Central memory CD4-positive, alpha-beta T cell (primary cell): ENCODE measurements around the gene PPP1R13B.

Source experiments
- DNase-seq: peaks from one replicate; pipeline ENCODE4 v3.0.0; 2022

PPP1R13B gene

GRCh38 chr14:103879570-103880347 is 32.4 kb upstream of the PPP1R13B start:
- DNase-seq = no peak

DNA sequence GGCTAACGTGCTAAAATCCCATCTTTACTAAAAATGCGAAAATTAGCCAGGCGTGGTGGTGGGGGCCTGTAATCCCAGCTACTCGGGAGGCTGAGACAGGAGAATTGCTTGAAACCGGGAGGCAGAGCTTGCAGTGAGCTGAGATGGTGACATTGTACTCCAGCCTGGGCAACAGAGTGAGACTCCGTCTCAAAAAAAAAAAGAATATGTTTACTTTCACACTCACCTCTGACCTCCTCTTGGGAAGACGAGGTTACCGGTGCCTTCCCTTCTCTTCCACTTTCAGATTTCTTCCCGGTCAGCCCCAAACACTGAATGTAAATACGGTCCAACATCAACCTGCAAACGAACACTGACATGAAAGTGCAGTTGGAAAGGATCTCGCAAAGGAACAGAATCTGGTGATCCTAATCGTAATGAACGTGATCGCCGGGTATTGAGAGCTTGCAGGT is 31.8 kb upstream of the PPP1R13B start:
- no peak for DNase-seq

- no peak for DNase-seq
Observed at GRCh38 chr14:103878180-103878579, 30.8 kb upstream of the PPP1R13B start.

DNA sequence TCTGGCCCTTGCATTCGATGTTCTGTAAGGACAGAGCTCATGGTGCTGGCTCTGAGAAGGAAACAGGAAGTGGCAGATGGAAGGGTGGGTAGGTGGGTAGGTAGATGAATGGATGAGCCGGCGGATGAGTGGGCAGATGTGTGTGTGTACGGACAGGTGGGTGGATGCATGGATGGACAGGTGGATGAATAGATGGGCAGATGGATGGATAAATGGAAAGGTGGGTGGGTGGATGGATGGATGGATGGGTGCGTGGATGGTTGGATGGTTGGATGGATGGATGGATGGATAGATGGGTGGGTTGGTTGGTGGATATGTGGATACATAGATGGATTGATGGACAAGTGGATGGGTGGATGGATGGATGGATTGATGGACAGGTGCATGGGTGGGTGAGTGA is 27.6 kb upstream of the PPP1R13B start:
- no peak for DNase-seq

DNA sequence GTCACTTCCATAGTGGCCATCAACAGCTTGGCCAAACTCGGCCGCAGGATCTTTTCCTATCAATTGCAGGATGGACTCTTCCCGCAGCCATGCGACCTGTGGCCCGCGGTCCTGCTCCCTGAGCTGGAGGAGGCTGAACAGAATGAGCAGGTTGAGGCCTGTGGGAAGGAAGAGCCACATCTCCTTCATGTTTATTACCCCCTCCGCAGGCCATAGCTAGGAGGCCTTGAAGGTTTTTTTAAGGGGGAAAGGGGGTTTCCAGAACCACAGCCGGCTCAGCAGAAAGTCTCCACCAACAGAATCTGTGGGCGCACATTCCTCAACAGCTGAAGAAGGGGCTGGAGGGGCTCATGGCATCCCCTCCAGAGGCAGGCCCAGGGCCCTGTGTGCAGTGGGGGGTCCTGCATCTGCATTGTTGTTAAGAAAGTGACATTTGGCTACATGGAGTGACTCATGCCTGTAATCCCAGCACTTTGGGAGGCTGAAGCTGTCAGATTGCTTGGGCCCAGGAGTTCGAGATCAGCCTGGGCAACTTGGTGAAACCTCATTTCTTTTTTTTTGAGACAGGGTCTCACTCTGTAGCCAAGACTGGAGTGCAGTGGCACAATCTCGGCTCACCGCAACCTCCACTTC is 25.2 kb upstream of the PPP1R13B start:
- no peak for DNase-seq

DNA sequence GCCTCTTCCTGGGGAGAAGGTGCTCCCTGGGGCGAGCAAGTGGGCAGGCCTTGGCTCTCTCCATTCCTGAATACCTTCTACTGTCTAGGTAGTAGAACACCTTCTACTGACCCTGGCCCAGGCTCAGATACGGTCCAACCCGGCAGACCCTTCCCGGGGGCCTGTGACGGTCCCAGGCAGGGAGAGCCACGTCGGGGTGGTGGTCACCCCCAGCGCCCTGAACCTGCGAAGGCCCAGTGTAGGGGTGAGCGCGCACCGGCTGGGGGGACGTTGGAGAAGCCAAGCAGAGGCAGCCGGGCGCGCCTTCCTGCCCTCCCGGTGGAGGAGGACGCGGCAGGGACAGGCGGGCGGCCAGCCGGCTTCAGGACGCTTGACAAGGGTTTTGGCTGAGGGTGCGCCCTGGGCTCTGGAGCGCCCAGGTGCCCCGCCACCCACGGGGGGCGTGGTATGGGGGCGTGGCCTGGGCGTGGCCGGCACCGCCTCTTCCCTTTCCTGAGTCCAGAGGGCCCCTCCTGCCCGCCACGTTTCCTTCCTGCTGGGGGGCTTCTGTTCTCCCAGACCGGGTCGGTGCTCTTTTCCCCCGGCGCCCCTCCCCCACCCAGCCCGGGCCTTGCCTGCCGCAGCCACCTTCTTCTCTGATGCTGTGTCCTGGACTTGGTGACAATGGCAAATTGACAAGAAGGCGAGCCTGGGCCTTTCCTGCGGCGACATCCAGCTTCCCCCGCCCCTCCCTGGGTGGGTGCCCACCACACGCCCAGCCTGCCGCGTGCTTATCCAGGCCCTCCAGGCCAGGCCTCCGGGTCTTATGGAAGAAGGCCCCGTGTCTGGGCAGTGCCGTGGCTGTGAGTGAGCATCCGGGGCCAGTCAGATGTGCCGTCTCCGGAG is 24.5 kb upstream of the PPP1R13B start:
- peak; percentile 58 for DNase-seq

DNA sequence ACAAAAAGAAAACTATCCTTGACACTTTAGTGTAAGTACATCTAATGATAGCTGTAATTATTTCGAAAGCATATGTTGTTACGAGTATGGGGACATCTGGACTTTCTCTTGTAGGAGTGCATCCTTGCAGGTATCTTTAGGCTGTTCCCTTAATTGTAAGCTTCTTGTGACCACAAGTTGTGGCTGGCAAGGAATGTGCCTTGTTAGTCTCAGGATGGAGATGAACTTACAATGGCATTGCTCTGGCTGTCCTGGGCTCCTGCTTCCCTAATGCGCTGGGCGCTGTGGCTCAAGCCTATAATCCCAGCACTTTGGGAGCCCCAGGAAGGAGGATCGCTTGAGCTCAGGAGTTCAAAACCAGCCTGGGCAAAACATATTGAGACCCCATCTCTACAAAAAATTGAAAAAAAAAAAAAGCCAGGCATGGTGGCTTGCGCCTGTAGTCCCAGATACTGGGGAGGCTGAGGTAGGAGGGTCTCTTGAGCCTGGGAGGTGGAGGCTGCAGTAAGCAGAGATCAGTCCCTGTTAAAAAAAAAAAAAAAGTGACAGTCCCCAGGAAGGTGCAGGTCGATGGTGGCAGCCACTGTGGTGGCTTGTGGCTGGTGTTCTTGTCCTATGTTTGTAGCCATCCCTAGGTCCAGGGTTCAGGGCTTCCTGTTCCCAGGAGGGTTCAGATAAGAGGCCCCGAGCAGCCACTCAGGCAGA is 23.7 kb upstream of the PPP1R13B start:
- DNase-seq = no peak

DNA sequence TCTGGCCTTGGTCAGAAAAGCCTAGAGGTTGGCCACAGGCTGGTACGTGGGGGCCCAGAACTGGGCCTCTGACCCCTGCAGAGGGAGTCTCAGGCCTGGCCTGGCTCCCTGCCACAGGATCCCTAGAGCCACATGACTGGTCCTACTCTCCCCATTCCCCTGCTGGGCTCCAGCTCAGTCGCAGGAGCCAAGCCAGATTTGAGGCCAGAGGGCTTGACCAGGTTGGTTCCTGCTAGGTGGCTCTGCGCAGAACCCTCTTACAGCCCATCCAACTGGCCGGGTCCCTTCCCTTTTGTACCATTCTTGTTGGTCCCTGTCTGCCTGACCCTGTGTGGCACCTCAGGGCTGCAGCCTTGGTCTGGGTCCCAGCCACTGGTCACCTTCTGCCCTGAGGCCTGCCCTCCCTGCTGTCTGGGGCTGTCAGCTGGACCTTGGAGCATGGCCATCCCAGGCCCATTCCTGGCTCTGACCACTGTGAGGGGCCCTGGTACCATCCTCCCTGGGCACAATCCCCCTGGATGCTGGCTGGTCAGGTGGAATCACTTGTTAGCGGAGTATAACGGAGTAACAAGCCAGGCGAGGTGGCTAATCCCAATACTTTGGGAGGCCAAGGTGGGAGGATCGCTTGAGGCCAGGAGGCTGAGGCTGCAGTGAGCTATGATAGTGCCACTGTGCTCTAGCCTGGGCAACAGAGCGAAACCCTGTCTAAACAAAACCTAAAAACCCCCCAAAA is 22.9 kb upstream of the PPP1R13B start:
- DNase-seq = no peak

DNA sequence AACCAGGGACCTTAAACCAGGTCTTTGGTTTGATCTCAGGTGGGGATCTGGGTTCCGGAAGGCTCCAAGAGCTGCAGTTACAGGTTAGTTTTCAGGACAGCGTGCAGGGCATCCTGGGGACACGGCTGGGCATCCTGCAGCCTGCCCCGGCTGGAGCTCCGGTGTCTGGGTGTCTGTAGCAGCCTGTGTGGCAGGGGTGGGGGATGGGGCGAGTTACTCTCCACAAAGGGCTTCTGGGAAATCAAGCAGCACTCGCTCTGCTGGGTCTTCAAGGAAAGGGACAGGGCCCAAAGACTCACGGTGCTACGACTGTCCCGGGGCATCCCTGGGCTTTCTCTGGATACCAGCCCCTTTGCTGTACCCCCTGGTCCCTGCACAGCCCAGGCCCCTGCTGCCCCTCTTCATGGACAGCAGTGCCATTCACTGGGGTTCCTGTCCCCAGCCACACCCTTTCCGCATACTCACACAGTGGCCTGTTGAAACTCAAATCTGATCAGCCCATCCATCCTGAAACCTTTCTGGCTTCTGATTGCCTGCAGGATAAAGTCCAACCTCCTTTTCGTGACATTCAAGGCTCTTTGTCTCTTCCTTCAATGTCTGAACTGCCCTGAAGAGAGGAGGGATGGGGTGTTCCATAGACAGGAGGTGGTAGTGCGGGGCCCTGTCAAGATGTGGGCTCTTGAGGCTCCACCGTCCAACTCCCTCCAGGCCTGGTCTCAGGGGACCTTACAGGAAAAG is 22.2 kb upstream of the PPP1R13B start:
- no peak for DNase-seq

GRCh38 chr14:103868242-103868897 is 21.0 kb upstream of the PPP1R13B start:
- DNase-seq = no peak

DNA sequence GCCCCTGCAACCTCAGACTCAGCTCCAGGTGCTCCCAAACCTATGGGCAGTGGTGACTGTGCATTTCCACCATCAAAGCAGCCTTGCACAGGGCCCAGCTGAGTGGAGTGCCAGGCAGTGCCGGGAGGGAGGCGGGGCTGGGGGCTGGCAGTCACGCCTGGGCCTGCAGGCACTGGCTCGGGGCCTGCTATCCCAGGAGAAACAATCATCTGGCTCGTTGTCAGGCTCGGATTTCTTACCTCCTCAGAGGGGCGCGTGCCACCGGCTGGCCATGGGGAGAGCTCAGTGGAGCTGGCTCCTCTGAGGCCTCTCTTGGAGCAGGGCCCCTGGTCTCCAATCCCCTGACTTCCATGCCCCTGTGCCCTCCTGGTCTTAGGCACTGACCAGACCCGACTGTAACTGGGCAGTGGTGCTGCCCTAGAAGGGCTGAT is 20.2 kb upstream of the PPP1R13B start:
- no peak for DNase-seq

GRCh38 chr14:103867020-103867419 is 19.6 kb upstream of the PPP1R13B start:
- DNase-seq = no peak

- no peak for DNase-seq
Observed at GRCh38 chr14:103863245-103863644, 15.9 kb upstream of the PPP1R13B start.

- no peak for DNase-seq
Observed at GRCh38 chr14:103862393-103862782, 15.0 kb upstream of the PPP1R13B start.

- no peak for DNase-seq
Observed at GRCh38 chr14:103861413-103862392, 14.3 kb upstream of the PPP1R13B start.

- DNase-seq = no peak
Observed at GRCh38 chr14:103859416-103860202, 12.2 kb upstream of the PPP1R13B start.

DNA sequence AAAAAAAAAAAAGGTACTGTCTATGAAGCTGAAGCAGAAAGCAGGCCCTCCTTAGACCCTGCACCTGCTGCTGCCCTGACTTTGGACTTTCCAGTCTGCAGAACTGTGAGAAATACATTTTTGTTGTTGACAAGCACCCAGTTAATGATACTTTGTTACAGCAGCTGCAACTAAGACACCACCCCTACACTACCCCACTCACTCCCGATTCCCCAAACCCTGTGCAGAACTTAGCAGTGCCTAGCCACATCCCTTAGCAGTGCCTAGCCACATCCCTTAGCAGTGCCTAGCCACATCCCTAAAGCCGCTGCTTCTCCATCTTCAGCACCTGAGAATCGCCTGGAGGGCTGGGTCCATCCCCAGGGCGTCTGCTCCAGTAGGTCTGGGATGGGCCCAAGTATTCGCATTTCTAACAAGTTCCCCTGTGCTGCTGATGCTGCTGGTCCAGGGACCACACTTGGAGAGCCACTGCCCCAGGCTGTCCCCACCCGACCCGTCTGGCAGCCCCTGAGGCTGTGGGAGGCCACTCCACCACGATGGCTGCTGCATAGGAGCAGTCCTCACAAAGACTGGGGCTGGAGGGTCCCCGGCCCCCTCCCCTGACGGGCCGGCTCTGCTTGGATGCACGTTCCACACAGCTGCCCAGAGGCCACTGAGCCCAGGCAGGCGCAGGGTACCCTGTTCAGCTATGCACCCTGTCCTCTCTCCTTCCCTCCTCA is 10.8 kb upstream of the PPP1R13B start:
- no peak for DNase-seq

GRCh38 chr14:103857256-103857655 is 9.9 kb upstream of the PPP1R13B start:
- no peak for DNase-seq
